Effector memory CD8-positive, alpha-beta T cell (primary cell): ENCODE measurements around the gene DMPK.
"Not testable (repeated sequence)": the region's sequence is repeated elsewhere in the genome, so short reads cannot be mapped to it uniquely, and the experiment has no call there.

Experiments
- ATAC-seq: fragments of 150-1000 bp; cut with Tn5 transposase; replicated peaks from 2 replicates; pipeline ENCODE4 v1.10.0; 2021; ENCODE audit warnings: mild to moderate bottlenecking, moderate library complexity
- DNase-seq, 3 experiments: peaks; one replicate each; pipeline ENCODE4 v3.0.0; 2021
- H3K27ac Mint-ChIP-seq, 2 donors: one replicate each; pipeline ENCODE4 v1.8.0; 2022; ENCODE audit warnings: mild to moderate bottlenecking in 2 of 2, mixed read lengths in 2 of 2, moderate library complexity in 2 of 2
- H3K27me3 Mint-ChIP-seq, 2 donors: one replicate each; pipeline ENCODE4 v1.8.0; 2022; ENCODE audit warnings: mixed read lengths in 2 of 2
- H3K36me3 Mint-ChIP-seq: one replicate; pipeline ENCODE4 v1.8.0; 2022; ENCODE audit warnings: mild to moderate bottlenecking, moderate library complexity, mixed read lengths; ENCODE audit not compliant: insufficient read depth
- H3K4me1 Mint-ChIP-seq, 2 donors: one replicate each; pipeline ENCODE4 v1.8.0; 2022; ENCODE audit warnings: low read depth in 2 of 2, mixed read lengths in 2 of 2
- H3K4me3 Mint-ChIP-seq, 2 donors: one replicate each; pipeline ENCODE4 v1.8.0; 2022; ENCODE audit warnings: mild to moderate bottlenecking in 2 of 2, mixed read lengths in 2 of 2, moderate library complexity in 2 of 2
- H3K9me3 Mint-ChIP-seq, 2 donors: one replicate each; pipeline ENCODE4 v1.8.0; 2022; ENCODE audit warnings: mixed read lengths in 2 of 2

The DMPK gene

DNA sequence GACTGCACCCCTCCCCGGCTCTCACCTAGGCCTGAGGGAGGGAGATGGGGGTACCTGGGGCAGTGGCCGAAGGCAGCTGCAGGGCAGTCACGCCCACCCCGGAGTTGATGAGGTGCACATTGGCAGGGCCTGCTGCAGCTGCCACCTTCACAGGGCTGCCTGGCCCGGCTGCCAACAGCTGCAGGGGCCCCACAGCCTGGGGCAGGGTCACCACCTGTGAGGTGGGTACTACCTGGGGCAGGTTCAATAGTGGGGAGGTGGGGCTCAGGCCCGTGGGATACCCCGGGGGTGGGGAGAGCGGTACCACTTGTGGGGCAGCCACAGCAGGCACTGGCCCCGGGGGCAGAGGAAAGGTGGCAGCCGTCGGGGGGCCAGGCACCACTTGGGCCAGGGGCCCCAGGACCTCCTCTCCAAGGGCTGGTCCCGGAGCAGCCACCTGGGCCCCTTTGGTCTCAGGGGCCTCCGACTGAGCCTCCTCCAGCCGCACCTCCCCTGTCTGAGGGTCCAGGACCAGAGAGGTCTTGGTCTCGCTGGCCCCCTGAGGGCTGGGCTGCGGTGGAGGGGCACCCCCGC is 15.9 kb downstream of the DMPK start:
- Mint-ChIP-seq H3K9me3 (no peaks in the 10 kb centered on the region), H3K27me3 (peaks cover 5 to 42% of the 10 kb centered on the region in 2 donors), H3K4me1 (peaks cover 14 to 20% of the 10 kb centered on the region in 2 donors), H3K4me3 (no peak overlapping the region), H3K36me3 (peaks cover 21% of the 10 kb centered on the region), H3K27ac (no peak overlapping the region)
- ATAC-seq, result no peak
- no peak for DNase-seq

DNA sequence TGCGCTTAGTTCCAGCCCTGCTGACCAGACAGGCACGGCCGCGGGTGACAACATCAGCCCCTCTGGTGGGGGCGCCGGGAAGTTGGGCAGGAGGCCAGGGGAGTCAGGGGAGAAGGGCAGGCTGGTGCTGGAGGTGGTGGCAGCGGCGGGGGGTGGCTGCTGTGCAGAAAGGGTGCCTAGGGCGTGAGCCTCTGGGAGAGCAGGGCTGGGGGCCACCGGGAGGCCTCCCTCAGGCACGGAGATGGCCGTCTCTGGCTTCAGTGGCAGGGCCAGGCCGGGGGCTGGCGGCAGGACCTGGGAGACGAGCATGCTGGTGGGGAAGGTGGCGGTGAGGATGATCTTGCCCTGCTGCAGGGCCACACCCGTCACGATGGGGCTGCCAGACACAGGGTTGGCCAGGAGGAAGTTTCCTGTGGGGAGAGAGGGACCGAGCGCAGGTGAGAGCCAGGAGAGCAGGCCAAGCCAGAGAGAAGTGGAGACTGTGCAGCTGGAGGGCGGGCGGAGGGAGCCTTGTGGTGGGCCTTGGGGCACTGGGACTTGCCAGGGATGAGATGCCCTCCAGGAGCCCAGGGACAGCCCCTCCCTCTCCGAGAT is 16.5 kb downstream of the DMPK start:
- H3K4me1 Mint-ChIP-seq, result peaks cover 10 to 14% of the 10 kb centered on the region in 2 donors
- H3K27me3 Mint-ChIP-seq, result peaks cover 5 to 42% of the 10 kb centered on the region in 2 donors
- DNase-seq (no peak), ATAC-seq (no peak)
- H3K36me3 Mint-ChIP-seq, result peaks cover 16% of the 10 kb centered on the region
- H3K9me3 Mint-ChIP-seq, result no peaks in the 10 kb centered on the region
- H3K27ac Mint-ChIP-seq, result no peak overlapping the region
- no peak overlapping the region for H3K4me3 Mint-ChIP-seq

DNA sequence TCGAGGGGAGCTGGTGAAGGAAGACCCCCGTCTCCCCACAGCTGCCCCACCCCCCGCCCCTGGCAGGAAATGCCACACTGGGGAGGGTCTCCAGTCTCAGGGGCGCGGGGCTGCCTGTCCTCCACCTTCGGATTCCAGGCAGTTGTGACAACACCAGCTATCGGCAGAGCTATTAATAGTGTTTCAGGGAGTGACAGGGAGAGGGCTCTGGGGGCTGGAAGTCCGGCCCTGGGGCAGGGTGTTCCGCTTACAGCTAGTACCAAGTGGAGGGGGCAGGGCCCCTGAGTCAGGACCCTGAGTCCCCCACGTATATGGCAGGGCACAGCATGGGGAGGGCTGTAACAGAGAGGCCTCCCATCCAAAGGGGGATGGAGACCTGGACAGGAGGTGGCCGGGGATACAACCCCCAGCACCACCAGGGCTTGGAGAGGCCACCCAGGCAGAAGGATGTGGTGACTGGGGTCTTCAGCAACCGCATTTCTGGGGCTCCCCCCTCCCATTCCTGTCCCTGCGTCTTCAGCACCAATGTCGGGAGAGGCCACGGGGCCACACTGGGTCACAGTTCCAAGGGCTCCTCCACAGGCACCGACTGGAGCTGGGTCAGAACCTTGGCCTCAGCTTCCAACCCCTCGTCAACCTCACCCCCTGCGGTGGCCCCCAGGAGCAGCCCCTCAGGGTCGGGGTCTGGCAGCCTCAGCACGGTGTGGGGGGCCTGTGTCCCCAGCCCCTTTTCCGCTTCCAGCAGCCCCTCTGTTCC is 17.2 kb downstream of the DMPK start:
- H3K4me3 Mint-ChIP-seq, result no peak overlapping the region
- H3K27me3 Mint-ChIP-seq, result peaks cover 5 to 42% of the 10 kb centered on the region in 2 donors
- DNase-seq (no peak), ATAC-seq (no peak)
- H3K36me3 Mint-ChIP-seq, result peaks cover 13% of the 10 kb centered on the region
- peaks cover 8% of the 10 kb centered on the region in 2 donors for H3K4me1 Mint-ChIP-seq
- no peak overlapping the region for H3K27ac Mint-ChIP-seq
- no peaks in the 10 kb centered on the region for H3K9me3 Mint-ChIP-seq

DNA sequence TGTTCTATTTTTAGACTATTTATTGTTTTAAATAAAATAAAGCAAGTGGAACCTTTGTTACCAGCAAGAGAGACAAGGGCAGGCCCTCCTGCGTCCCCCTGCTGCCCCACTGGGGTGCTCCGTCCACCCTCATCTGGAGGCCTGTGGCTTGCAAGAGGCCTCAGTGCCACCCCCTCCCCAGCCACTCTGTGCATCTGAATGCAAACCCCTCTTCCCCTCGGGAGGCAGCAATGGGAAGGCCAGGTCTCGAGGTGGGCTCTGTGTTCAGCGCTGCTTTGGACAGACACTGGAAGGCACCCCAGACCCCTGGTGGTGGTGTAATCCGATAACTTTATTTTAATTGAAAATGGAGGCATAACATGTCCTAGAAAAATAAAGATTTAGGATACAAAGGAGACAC is 17.8 kb downstream of the DMPK start:
- Mint-ChIP-seq H3K27me3 (peaks cover 5 to 47% of the 10 kb centered on the region in 2 donors), H3K4me3 (no peak overlapping the region), H3K27ac (no peak overlapping the region), H3K9me3 (no peaks in the 10 kb centered on the region), H3K36me3 (peaks cover 9% of the 10 kb centered on the region), H3K4me1 (peaks cover 3 to 4% of the 10 kb centered on the region in 2 donors)
- ATAC-seq (no peak), DNase-seq (no peak)

DNA sequence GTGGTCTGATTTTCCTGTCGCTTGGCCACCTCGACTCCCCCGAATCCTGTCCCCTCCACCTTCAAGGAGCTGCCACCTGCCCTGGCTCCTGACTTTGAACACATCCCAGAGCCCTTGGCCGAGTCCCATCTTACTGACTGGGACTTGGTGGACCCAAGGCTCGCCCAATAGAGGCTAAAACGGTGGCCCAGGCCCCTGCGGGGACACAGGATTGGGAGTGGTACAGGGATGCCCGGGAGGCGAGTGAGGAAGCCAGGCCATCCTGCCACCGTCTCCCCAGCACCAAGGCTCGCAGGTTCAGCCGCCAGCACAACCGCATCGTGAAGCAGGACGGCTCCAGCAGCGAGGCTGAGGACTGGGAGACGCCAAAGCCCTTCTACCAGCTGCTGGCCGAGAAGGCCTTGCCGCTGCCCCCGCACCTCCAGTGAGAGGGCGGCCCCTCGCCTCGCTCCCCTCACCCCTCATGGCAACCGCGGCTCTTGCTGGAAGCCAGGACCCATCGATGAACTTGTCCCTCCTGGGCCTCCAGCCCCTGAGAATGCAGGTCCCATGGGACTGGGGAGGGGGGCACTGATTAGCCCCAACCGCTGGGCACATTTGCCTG is 18.5 kb downstream of the DMPK start:
- Mint-ChIP-seq H3K4me3 (no peak overlapping the region), H3K9me3 (no peaks in the 10 kb centered on the region), H3K27me3 (peaks cover 5 to 53% of the 10 kb centered on the region in 2 donors), H3K4me1 (peaks cover under 1 to 3% of the 10 kb centered on the region in 2 donors), H3K36me3 (peaks cover 4% of the 10 kb centered on the region), H3K27ac (no peak overlapping the region)
- no peak for ATAC-seq
- DNase-seq, result no peak

DNA sequence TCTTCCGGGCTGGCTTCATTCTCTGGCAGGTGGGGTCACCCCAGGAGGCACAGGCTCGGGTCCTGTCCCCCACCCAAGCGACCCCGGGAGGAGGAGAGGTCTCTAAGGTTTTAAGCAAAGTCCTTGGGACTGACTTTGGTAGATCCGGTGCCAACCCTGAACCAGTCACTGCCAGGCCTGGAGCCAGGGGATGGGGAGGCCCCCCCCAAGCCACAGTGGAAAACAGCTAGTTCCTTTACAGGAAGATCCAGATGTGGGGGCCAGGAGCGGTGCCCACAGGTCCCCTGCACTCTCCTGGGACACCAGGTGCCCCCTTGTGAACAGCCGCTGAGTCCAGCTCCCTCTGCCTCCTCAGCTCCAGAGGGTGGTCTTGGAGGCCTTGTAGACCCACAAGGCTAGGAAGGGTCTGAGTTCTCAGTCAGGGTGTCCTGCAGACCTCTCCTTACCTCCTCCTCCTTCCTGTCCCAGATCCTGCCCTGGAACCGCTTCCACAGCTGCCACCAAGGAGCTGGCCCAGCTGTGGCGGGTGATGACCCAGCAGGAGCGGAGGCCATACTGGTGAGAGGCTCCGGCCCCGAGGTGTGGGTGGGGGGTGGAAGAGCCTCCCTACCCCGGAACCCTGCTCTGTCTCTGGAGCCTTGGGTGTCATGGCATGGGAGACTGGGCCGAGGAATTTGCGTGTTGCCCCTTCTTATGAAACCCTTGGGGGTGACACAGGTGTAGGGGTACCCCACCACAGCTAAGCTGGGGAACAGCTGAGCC is 19.2 kb downstream of the DMPK start:
- Mint-ChIP-seq H3K4me3 (no peak overlapping the region), H3K9me3 (no peaks in the 10 kb centered on the region), H3K27ac (no peak overlapping the region), H3K4me1 (peaks cover 0 to 3% of the 10 kb centered on the region in 2 donors), H3K27me3 (peaks cover 5 to 53% of the 10 kb centered on the region in 2 donors), H3K36me3 (peaks cover 4% of the 10 kb centered on the region)
- ATAC-seq (no peak), DNase-seq (no peak)

DNA sequence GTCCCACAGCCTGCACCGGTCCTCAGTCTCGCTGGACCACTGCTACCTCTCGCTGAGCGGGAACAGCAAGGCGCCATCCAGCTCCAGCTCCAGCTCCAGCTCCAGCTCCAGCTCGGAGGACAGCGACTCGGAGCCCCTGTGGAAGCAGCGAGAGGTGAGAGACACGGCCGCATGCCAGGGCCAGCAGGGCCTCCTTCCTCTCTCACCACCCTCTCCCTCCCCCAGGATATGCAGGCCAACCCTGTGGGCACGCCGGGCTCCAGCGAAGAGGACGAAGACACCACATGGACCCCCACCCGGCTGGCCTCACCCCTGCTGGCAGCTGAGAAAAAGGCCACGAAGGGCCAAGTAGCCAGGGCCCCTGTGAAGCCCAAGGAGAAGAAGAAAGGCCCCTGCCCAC is 20.6 kb downstream of the DMPK start:
- no peaks in the 10 kb centered on the region for H3K4me1 Mint-ChIP-seq
- no peak for ATAC-seq
- DNase-seq, result no peak
- no peak overlapping the region for H3K4me3 Mint-ChIP-seq
- no peak overlapping the region for H3K27ac Mint-ChIP-seq
- H3K27me3 Mint-ChIP-seq, result peaks cover 5 to 44% of the 10 kb centered on the region in 2 donors
- H3K9me3 Mint-ChIP-seq, result no peaks in the 10 kb centered on the region
- no peaks in the 10 kb centered on the region for H3K36me3 Mint-ChIP-seq

DNA sequence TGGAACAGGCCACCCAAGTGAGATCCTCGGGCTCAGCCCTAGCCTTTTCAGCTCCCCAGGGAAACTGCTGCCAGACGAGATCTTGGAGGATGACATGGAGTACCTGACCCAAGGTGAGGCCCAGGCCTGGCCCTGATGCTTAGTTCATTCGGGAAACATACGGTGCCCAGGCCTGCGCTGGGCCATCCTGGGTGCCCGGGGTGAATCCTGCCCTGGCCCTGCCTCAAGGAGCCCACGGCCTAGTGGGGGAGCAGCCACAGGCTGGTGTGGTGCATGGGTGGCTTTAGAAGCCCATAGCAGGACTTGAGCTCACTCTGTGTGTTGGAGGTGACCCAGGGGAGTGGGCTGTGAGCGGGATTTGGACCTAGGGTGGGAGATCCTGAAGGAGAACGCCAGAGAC is 23.4 kb downstream of the DMPK start:
- H3K27me3 Mint-ChIP-seq, result peaks cover 0 to 21% of the 10 kb centered on the region in 2 donors
- H3K9me3 Mint-ChIP-seq, result no peaks in the 10 kb centered on the region
- no peaks in the 10 kb centered on the region for H3K36me3 Mint-ChIP-seq
- no peak overlapping the region for H3K27ac Mint-ChIP-seq
- ATAC-seq, result no peak
- DNase-seq, result no peak
- no peak overlapping the region for H3K4me3 Mint-ChIP-seq
- H3K4me1 Mint-ChIP-seq, result no peaks in the 10 kb centered on the region

DNA sequence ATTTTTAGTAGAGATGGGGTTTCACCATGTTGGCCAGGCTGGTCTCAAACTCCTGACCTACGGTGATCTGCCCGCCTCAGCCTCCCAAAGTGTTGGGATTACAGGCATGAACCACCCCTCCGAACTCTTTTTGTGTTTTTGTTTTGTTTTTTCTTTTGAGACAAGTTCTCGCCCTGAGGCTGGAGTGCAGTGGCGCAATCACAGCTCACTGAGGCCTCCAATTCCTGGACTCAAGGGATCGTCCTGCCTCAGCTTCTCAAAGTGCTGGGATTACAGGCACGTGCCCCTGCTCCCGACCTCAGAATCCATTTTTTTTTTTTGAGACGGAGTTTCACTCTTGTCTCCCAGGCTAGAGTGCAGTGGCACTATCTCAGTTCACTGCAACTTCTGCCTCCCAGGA is 24.6 kb downstream of the DMPK start:
- ATAC-seq (no peak), DNase-seq (no peak)
- no peaks in the 10 kb centered on the region for H3K36me3 Mint-ChIP-seq
- H3K9me3 Mint-ChIP-seq, result no peaks in the 10 kb centered on the region
- no peak overlapping the region for H3K27ac Mint-ChIP-seq
- H3K27me3 Mint-ChIP-seq, result peaks cover 0 to 21% of the 10 kb centered on the region in 2 donors
- H3K4me1 Mint-ChIP-seq, result no peaks in the 10 kb centered on the region
- H3K4me3 Mint-ChIP-seq, result no peak overlapping the region

DNA sequence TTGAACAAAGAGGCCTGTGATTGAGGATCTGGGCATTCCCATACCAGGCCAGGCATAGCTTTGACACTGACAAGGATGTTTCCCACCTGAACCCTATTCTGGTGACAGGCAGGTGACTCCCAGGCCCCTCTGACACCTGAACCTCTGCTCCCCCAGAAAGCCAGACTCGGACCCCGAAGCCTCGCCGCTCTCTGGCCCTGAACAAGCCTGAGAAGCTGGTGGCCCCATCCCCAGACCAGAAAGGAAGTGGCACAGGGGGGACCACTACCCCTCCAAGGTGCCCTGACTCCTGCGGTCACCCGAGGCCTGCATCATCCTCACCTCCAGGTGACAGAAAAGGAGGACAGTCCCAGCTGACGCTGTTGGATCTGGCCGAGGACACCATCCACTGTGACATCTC is 28.0 kb downstream of the DMPK start:
- Mint-ChIP-seq H3K27ac (no peak overlapping the region), H3K36me3 (no peaks in the 10 kb centered on the region), H3K4me3 (no peak overlapping the region), H3K27me3 (peaks cover 0 to 4% of the 10 kb centered on the region in 2 donors), H3K4me1 (no peaks in the 10 kb centered on the region), H3K9me3 (no peaks in the 10 kb centered on the region)
- DNase-seq (no peak), ATAC-seq (no peak)

DNA sequence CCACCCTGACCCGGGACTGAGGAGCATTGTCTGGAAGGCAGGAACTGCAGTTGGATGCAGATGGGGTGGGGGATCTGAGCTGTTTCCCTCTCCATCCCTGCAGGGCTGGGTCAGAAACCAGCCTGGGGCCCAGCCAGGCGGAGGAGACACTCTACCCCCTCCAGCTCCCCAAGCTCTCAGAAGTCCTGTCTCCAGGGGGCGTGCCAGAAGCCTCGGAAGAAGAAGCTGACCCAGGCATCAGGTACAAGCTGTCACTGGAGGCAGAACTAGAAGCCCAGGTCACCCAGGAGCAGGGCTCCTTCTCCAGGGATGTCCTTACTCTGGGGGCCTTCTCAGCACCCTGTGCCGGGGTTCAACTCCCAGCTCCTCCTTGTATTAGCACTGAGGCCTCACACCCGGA is 28.7 kb downstream of the DMPK start:
- DNase-seq (no peak), ATAC-seq (no peak)
- Mint-ChIP-seq H3K36me3 (no peaks in the 10 kb centered on the region), H3K4me3 (no peak overlapping the region), H3K4me1 (no peaks in the 10 kb centered on the region), H3K27ac (peak overlapping the region in 1 of 2 donors; percentile 39), H3K27me3 (peaks cover 0 to under 1% of the 10 kb centered on the region in 2 donors), H3K9me3 (no peaks in the 10 kb centered on the region)

DNA sequence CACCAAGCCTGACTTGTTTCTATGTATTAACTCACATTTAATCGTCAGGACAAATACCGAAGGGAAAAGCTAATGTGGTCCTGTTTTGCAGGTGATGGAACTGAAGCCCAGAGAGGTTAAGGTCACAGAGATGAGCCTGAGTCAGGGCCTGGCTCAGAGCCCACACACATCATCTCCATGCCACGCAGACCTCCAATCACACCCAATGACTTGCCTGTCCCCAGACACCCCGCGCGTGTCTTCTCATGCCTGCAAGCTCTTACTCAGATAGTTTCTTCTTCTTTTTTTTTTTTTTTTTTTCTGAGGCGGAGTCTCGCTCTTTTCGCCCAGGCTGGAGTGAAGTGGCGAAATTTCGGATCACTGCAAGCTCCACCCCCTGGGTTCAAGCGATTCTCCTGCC is 29.7 kb downstream of the DMPK start:
- no peak overlapping the region for H3K4me3 Mint-ChIP-seq
- ATAC-seq, result no peak
- H3K27me3 Mint-ChIP-seq, result peaks cover 2 to 9% of the 10 kb centered on the region in 2 donors
- H3K36me3 Mint-ChIP-seq, result no peaks in the 10 kb centered on the region
- H3K27ac Mint-ChIP-seq, result peak overlapping the region in 1 of 2 donors; percentile 39
- H3K9me3 Mint-ChIP-seq, result no peaks in the 10 kb centered on the region
- DNase-seq, result no peak
- H3K4me1 Mint-ChIP-seq, result no peaks in the 10 kb centered on the region

DNA sequence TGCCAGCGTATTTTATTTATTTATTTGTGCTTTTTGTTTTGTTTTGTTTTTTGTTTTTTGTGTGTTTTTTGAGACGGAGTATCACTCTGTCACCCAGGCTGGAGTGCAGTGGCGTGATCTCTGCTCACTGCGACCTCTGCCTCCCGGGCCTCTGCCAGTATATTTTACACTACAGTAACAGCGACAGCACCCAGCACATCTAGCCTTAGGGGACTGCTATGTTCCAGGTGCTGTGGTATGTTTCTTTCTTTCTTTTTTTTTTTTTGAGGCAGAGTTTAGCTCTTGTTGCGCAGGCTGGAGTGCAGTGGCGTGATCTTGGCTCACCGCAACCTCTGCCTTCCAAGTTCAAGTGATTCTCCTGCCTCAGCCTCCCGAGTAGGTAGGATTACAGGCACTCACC is 30.8 kb downstream of the DMPK start:
- not testable (repeated sequence) for H3K4me1 Mint-ChIP-seq, H3K4me3 Mint-ChIP-seq, H3K36me3 Mint-ChIP-seq, H3K27ac Mint-ChIP-seq, H3K9me3 Mint-ChIP-seq, ATAC-seq, DNase-seq
- H3K27me3 Mint-ChIP-seq, result peaks cover 10 to 21% of the 10 kb centered on the region in 2 donors
